Activated CD8-positive, alpha-beta T cell treated with anti-CD3 and anti-CD28 coated beads for 36 hours (primary cell): ENCODE results near the gene ZNF26. TPM values are rescaled to one million over a fixed set of nuclear protein-coding genes. Genes with fewer than 3 reads are reported as not detected.

ENCODE experiments used
- ATAC-seq: fragments of 200-7000 bp; cut with Tn5 transposase; one replicate; pipeline ENCODE4 v1.10.0; 2021; ENCODE audit warnings: mild to moderate bottlenecking, moderate library complexity
- CTCF ChIA-PET: fragments of 350-600 bp; sonication (Branson Sonifier 250); formaldehyde crosslinking; loops from one replicate; lab custom pipeline; 2021; ENCODE audit warnings: antibody characterized with exemption; lab: Charles Lee
- POLR2A ChIA-PET: fragments of 350-600 bp; sonication (Branson Sonifier 250); formaldehyde crosslinking; loops from one replicate; lab custom pipeline; 2021; ENCODE audit warnings: antibody characterized with exemption; lab: Charles Lee
- DNase-seq: peaks from one replicate; pipeline ENCODE4 v3.0.0-alpha.2; 2020
- H3K27ac Mint-ChIP-seq: one replicate; pipeline ENCODE4 v1.8.0; 2021; ENCODE audit warnings: mild to moderate bottlenecking, mixed read lengths
- H3K27me3 Mint-ChIP-seq: one replicate; pipeline ENCODE4 v1.8.0; 2021; ENCODE audit warnings: mixed read lengths
- H3K36me3 Mint-ChIP-seq: one replicate; pipeline ENCODE4 v1.8.0; 2021; ENCODE audit warnings: low read depth, mixed read lengths
- H3K4me1 Mint-ChIP-seq: one replicate; pipeline ENCODE4 v1.8.0; 2021; ENCODE audit warnings: low read depth, mixed read lengths
- H3K4me3 Mint-ChIP-seq: one replicate; pipeline ENCODE4 v1.8.0; 2021; ENCODE audit warnings: mild to moderate bottlenecking, moderate library complexity, mixed read lengths
- H3K9me3 Mint-ChIP-seq: one replicate; pipeline ENCODE4 v1.8.0; 2021; ENCODE audit warnings: mixed read lengths
- intact Hi-C: fragments of 100-400 bp; cut with micrococcal nuclease; formaldehyde crosslinking; loops from one replicate; pipeline ENCODE4 v1.10.0; 2022
- total RNA-seq, 2 experiments: library from RNA; stranded (reverse); gene quantifications; one replicate each; pipeline ENCODE4 v1.2.3, GENCODE V29; 2021
- TF ChIP-seq, protein P1 (sequence below): fragments of 200-600 bp; IDR thresholded peaks from one replicate; pipeline ENCODE4 v1.8.0; 2022; ENCODE audit warnings: antibody characterized with exemption, mild to moderate bottlenecking

The ZNF26 gene
- total RNA-seq, 2 experiments from 2014 or later = 19.1 to 19.8 TPM

DNA sequence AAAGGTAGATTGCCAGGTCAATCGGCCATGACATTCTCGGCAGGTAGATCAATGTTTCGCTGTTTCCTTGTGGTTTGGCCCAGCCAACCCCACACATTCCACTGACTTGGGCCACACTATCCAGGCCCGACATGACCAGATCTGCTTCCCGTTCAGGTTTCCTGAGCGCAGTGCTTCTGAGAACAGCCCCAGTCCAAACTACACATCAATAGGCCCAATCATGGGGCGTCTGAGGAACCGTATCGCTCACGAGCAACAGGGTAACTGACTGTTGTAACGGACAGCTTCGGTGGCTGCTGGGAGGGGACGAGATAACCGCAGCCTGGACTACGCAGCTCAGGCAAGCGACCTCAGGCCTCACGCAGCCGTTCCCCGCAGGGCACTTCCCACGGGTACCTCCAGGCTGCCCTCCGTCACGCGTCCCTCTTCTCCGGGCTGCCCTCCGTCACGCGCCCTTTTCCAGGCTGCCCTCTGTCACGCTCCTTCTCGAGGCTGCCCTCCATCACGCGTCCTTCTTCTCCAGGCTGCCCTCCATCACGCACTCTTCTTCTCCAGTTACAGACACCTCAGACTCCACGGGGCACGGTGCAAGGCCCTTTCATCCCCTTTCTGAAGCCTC lies 44.7 kb upstream of the ZNF26 start:
- Mint-ChIP-seq H3K36me3 (peaks cover 71% of the 10 kb centered on the region), H3K9me3 (peaks cover 38% of the 10 kb centered on the region), H3K27ac (no peak overlapping the region), H3K4me3 (no peak overlapping the region), H3K4me1 (no peaks in the 10 kb centered on the region), H3K27me3 (no peaks in the 10 kb centered on the region)
- TF ChIP-seq, protein P1, sequence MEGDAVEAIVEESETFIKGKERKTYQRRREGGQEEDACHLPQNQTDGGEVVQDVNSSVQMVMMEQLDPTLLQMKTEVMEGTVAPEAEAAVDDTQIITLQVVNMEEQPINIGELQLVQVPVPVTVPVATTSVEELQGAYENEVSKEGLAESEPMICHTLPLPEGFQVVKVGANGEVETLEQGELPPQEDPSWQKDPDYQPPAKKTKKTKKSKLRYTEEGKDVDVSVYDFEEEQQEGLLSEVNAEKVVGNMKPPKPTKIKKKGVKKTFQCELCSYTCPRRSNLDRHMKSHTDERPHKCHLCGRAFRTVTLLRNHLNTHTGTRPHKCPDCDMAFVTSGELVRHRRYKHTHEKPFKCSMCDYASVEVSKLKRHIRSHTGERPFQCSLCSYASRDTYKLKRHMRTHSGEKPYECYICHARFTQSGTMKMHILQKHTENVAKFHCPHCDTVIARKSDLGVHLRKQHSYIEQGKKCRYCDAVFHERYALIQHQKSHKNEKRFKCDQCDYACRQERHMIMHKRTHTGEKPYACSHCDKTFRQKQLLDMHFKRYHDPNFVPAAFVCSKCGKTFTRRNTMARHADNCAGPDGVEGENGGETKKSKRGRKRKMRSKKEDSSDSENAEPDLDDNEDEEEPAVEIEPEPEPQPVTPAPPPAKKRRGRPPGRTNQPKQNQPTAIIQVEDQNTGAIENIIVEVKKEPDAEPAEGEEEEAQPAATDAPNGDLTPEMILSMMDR = no peak
- DNase-seq (no peak), ATAC-seq (no peak)
- POLR2A ChIA-PET = no interaction called here
- CTCF ChIA-PET = no interaction called here
- intact Hi-C loops = no loop called here

- ATAC-seq = no peak
- H3K9me3 Mint-ChIP-seq = peaks cover 30% of the 10 kb centered on the region
These were observed 43.6 kb upstream of the ZNF26 start for GRCh38 chr12:132942611-132943010.

GRCh38 chr12:132945806-132946205 lies 40.4 kb upstream of the ZNF26 start:
- ChIA-PET CTCF (no interaction called here), POLR2A (no interaction called here)
- H3K27ac Mint-ChIP-seq = no peak overlapping the region
- H3K4me3 Mint-ChIP-seq = no peak overlapping the region
- H3K9me3 Mint-ChIP-seq = peaks cover 36% of the 10 kb centered on the region
- H3K36me3 Mint-ChIP-seq = peaks cover 80% of the 10 kb centered on the region
- intact Hi-C loops = no loop called here
- H3K27me3 Mint-ChIP-seq = no peaks in the 10 kb centered on the region
- DNase-seq (no peak), ATAC-seq (no peak)
- no peaks in the 10 kb centered on the region for H3K4me1 Mint-ChIP-seq
- TF ChIP-seq, protein P1 = no peak

More at GRCh38 chr12:132942611-132943010, 43.6 kb upstream of the ZNF26 start:
- ChIA-PET POLR2A (no interaction called here), CTCF (no interaction called here)
- peaks cover 72% of the 10 kb centered on the region for H3K36me3 Mint-ChIP-seq
- H3K27ac Mint-ChIP-seq = no peak overlapping the region
- H3K4me3 Mint-ChIP-seq = no peak overlapping the region
- no peaks in the 10 kb centered on the region for H3K27me3 Mint-ChIP-seq
- intact Hi-C loops = no loop called here
- TF ChIP-seq, protein P1 = no peak
- no peaks in the 10 kb centered on the region for H3K4me1 Mint-ChIP-seq
- no peak for DNase-seq

- Mint-ChIP-seq H3K9me3 (peaks cover 31% of the 10 kb centered on the region), H3K27me3 (no peaks in the 10 kb centered on the region), H3K4me3 (no peak overlapping the region), H3K4me1 (no peaks in the 10 kb centered on the region), H3K36me3 (peaks cover 75% of the 10 kb centered on the region), H3K27ac (no peak overlapping the region)
- intact Hi-C loops = no loop called here
- CTCF ChIA-PET = no interaction called here
- DNase-seq (no peak), ATAC-seq (no peak)
- TF ChIP-seq, protein P1 = no peak
- POLR2A ChIA-PET = no interaction called here
These were observed 39.8 kb upstream of the ZNF26 start for GRCh38 chr12:132946246-132946820.
